GM12873 (cell line): Measurements from ENCODE around the gene PDE9A.

ENCODE experiments used
- TF ChIP-seq, protein P1 (sequence below): IDR thresholded peaks from 2 replicates; pipeline ENCODE4 v1.5.1; 2012; ENCODE audit warnings: low read depth, mild to moderate bottlenecking, moderate library complexity, low read length, control low read depth; ENCODE audit not compliant: insufficient read depth; ENCODE audit errors: missing control alignments

PDE9A gene

GRCh38 chr21:42653231-42654061 lies at the start of gene PDE9A:
Gene PDE9A, plus strand, starts transcription at chr21:42653621. Its CDS starts 194 bp downstream, at chr21:42653815.
- TF ChIP-seq, protein P1, sequence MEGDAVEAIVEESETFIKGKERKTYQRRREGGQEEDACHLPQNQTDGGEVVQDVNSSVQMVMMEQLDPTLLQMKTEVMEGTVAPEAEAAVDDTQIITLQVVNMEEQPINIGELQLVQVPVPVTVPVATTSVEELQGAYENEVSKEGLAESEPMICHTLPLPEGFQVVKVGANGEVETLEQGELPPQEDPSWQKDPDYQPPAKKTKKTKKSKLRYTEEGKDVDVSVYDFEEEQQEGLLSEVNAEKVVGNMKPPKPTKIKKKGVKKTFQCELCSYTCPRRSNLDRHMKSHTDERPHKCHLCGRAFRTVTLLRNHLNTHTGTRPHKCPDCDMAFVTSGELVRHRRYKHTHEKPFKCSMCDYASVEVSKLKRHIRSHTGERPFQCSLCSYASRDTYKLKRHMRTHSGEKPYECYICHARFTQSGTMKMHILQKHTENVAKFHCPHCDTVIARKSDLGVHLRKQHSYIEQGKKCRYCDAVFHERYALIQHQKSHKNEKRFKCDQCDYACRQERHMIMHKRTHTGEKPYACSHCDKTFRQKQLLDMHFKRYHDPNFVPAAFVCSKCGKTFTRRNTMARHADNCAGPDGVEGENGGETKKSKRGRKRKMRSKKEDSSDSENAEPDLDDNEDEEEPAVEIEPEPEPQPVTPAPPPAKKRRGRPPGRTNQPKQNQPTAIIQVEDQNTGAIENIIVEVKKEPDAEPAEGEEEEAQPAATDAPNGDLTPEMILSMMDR: no peak

GRCh38 chr21:42607102-42607501 lies 46.3 kb upstream of the PDE9A start:
- TF ChIP-seq, protein P1: no peak

DNA sequence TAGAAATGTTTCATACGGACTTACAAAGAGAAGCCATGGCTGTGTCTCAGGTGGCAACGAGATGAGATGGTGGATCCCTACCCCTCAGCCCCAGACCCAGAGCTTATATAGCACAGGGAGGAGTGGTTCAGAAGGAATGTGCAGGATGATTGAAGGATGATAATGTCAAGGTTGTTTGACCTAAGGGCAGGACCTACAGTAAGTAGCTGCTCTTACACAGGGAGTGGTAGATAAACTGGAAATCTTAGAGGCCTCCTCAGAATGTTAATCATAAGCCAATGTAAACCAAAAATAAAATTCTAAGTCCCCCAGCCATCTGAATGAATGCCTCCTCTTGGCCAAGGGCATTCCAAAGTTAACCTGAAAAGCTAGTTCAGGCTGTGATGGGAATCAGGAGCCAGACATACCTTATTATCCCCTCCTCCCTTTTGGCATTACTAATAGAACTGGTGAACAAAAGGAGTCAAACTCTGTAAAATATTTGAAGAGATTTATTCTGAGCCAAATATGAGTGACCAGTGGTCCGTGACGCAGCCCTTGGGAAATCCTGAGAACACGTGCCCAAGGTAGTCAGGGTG lies 45.8 kb upstream of the PDE9A start:
- TF ChIP-seq, protein P1: no peak

DNA sequence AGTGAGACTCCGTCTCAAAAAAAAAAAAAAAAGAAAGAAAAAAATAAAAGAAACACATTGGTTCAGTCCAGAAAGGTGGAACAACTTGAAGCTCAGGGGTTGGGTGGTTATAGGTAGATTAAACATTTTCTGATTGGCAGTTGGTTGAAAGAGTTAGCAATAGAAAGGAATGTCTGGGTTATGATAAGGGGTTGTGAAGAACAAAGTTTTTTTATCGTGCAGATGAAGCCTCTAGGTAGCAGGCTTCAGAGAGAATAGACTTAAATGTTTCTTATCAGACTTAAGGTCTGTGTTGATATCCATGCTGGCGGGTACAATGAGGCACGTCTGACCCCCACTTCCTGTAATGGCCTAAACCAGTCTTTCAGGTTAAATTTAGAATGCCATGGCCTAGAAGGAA lies 45.0 kb upstream of the PDE9A start:
- TF ChIP-seq, protein P1: no peak

DNA sequence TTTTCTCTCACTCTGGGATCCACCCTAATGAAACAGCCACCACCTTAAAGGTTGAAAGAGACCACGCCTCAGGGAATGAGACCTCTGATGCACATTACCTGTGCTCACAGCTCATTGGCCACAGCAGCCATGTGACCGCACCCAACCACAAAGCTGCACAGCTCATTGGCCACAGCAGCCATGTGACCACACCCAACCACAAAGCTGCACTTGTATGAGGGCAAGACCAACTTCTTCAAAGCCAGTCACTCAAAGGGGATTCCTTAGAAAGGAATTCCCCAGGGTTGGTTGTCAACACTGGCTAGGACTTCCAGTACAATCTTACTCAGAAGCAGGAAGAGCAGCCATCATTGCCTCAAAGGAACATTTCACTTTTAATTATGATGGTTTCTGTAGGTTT lies 43.6 kb upstream of the PDE9A start:
- TF ChIP-seq, protein P1: no peak

GRCh38 chr21:42611852-42612251 lies 41.6 kb upstream of the PDE9A start:
- TF ChIP-seq, protein P1: no peak

DNA sequence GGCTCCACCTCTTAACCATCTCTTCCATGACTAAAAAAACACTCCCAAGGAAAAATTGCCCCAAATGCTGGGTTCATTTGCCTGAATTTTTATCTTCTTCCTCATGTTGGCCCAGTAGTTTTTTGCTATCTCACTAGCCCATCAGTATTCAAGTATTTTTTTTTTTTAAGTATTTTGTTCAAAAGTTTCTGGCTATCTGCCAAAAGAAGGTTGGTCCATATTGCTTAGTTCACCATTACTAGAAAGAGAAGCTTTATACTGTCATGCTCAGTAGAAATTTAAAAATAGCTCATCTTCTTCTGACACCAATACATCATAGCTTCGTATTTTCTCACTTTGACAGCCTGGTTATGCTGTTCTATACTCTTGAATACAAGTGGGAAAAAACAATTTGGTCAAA lies 41.0 kb upstream of the PDE9A start:
- TF ChIP-seq, protein P1: no peak
